ENCODE data around the gene ZNF652.
"Not testable (repeated sequence)": the region's sequence is repeated elsewhere in the genome, so short reads cannot be mapped to it uniquely, and the experiment has no call there.

ZNF652 gene

DNA sequence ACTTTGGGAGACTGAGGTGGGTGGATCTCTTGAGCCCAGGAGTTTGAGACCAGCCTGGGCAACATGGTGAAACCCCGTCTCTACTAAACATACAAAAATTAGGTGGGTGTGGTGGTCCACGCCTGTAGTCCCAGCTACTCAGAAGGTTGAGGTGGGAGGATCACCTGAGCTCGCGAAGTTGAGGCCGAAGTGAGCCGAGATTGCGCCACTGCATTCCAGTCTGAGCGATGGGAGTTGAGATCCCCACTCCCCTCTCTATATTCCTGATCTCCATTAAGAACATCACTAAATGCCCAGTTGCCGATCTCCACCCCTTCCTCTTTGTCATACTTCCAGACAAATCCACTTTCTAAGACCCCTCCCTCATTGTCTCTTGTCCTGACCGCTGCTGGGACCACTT is 24.3 kb upstream of the ZNF652 start:
- DNase-seq (ENCODE audit: low read depth) = no peak

DNA sequence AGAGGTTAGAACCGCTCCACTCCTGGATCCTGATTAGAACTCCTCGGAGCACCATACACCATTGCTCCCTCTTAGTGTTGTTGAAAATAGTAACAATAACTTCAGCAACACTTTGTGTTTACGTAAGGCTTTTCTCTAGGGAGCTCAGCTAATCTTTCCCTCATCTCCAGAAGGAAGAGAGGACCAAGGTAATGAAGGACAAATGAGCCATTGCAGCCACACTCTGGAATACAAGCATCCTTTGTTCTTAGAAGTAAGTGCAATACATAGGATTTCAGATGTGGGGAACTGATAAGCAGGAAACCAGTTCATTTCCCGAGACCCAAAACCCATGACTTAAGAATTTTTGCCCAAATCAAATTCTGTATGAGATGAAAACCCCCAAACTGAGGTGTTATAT is 22.9 kb upstream of the ZNF652 start:
- DNase-seq (ENCODE audit: low read depth) = no peak

DNA sequence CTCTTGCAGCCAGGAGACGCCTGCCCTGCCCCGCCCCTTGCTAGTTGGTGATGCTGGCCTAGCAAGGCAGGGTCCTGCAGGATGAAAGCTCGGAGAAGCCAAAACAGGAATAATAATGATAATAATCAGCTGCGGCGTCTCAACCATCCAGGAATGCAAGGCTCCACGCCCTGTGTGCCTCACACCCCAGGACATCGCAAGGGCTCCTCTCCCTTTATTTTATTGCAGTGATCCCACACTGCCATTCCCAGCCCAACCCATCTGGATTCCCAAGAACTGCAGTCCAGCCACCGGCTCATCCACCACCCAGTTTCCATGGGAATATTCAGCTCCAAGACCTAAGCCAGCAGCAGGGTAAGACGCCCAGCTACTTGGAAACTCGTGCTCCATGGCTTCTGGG is 21.0 kb upstream of the ZNF652 start:
- DNase-seq (ENCODE audit: low read depth) = no peak

DNA sequence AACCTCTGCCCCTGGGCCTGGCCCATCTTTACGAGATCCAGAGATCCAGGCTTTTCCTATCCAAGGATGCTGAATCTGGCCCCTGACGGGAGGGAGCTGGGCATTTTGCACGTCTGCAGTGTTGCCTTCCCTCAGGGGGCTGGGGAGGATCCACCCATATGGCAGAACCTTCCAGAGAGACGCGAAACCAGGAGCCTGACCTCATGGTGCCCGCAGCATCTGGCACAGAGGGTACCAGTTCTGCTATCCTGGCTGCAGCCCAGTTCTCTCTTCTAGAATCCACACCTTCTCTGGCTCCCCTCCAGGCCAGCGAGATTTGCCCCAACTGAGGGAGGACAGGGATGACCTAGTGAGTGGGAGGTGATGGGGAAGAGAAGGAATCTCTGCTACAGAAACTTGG is 20.5 kb upstream of the ZNF652 start:
- DNase-seq (ENCODE audit: low read depth) = no peak

DNA sequence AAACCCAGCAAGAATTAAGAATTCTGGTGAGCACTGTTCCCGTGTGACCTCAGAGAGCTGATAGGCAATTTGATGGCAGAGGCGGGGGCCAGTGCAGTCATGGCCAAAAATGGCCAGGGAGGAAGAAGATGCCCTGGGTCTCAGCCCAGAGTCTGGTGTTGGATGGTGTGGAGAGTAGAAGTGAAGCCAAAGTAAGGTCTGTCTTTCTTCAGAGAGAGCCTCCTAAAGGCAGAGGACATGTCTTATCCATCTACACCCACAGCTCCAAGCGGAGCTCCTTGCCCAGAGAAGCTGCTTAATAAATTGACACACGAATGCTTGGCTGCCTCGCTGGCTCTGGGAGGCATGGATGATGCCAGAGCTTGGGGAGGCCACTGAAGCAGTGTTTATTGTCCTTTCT is 19.7 kb upstream of the ZNF652 start:
- DNase-seq (ENCODE audit: low read depth) = no peak

DNA sequence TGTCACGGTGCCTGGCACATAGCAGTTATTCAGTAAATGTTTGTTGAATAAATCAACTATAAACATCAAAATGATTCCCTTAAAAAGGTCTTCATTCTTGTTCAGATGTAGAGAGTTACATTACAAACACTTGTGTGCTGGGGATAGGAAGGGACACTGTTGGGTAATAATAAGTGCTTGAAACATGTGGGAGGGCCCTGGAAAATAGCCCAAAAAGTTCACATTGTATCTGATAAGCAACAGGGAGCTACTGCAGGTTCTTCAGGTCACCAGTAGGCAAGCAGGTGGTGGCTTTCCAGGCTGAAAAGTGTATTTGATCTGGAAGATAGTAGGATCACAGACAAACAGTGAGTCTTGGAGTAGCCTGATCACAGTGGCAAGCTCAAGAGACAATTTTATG is 19.0 kb upstream of the ZNF652 start:
- DNase-seq (ENCODE audit: low read depth) = no peak

DNA sequence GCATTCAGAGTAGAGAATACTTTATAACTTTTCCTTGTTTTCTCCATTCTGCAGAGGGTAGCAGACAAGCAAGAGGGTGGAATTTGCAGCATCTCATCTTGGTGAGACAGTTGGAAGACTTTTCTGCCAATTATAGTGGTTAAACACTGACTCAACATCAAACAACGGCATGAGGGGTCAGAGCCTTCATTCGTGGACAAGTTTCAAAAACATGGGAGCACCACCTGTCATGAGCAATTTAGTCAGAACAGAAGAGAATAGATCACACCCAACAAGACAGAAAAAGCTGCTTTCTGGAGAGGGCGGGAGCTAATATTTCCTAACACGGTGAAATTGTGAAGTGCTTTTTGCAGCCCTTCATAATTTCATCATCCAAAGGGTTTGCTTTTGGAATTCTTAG is 17.9 kb upstream of the ZNF652 start:
- DNase-seq (ENCODE audit: low read depth) = no peak

DNA sequence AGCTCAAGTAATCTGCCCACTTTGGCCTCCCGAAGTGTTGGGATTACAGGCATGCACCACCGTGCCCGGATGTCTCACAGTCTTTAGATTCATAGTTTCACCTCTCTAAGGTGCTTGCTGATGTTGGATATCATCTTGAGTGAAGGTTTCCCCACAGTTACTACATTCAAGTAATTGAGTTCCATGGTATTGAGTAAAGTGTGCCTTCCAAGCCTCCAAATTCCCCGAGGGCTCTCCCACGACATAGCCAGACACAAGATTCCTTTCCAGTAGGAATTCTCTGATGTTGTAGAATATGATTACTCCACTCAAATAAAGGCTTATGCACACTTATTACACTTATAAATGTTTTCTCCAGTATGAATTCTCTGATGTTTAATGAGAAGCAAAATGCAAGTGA is 16.3 kb upstream of the ZNF652 start:
- no peak for DNase-seq (ENCODE audit: low read depth)

DNA sequence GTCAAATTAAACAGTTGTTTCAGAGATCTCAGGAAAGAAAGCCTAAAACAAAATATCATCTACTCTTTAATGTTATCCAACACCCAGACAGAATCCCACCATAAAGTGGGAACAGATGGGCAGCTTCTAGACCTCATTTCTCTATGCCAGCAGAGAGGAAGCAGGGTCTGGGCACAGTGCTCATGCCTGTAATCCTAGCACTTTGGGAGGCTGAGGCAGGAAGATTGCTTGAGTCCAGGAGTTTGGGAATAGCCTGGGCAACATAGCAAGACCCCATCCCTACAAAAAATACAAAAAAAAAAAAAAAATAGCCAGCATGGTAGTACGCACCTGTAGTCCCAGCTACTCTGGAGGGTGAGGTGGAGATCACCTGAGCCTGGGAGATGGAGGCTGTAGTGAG is 13.5 kb upstream of the ZNF652 start:
- DNase-seq (ENCODE audit: low read depth) = no peak

DNA sequence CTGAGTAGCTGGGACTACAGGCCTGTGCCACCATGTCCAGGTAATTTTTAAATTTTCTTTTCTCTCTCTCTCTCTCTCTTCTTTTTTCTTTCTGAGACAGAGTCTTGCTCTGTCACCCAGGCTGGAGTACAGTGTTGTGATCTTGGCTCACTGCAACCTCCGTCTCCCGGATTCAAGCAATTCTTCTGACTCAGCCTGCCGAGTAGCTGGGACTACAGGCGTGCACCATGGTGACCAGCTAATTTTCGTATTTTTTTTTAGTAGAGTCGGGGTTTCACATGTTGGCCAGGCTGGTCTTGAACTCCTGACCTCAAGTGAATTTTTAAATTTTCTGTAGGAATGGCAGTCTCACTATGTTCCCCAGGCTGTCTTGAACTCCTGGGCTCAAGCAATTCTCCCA is 11.1 kb upstream of the ZNF652 start:
- no peak for DNase-seq (ENCODE audit: low read depth)

DNA sequence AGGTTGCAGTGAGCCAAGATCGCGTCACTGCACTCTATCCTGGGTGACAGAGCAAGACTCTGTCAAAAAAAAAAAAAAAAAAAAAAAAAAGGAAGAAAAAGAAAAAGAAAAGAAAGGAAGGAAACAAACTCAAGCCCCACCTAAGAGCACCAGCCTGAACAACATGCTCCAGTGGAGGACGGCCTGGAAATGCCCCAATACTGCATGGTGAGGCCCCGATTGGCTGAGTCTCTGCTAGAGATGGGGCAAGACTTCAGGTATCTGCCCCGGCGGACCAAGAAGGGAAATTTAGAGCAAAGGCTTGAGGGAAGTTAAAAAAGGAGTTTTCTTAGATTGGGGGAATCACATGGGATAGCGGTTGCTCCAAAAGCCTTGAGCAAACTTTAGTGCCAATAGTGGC is 10.4 kb upstream of the ZNF652 start:
- no peak for DNase-seq (ENCODE audit: low read depth)

DNA sequence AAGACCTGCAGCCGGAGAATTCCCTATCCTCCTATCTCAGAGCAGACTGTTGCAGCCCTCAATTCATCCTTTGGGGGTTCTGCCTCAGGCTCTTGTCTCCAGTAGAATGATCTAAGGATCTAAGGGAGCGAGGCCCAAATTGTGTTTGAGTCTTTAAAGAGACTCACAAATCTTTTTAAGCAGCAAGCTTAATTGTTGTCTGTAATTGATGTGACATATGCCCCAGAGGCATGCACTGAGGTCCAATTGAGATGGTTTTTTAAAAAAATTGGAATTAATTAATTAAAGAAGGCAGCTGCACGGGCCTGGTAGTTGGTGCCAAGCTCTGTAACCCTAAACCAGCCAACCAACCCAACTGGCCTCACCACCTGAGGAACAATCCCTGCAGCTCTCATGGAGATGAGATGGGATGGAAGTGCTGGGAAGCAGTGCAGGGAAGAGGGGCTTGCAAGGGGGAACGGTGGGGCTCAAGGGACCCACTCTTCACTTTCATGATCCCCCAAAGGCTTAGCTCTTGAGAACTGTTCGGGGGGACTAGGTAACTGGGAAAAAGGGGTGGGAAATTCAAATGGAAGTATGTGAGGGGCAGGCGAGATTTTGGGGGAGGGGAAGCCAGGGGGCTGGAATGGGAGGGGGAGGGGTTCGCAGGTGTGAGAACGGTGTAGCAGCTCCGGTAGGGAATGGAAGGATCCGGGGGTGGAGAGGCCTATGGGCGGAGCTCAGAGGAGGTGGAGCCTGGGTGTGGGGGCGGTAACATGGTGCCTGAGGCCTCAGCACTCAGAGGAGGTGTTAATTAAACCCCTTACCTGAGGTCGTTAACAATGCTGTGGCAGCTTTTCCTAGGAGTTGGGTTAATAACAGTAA is 9.2 kb upstream of the ZNF652 start:
- DNase-seq (ENCODE audit: low read depth) = no peak

DNA sequence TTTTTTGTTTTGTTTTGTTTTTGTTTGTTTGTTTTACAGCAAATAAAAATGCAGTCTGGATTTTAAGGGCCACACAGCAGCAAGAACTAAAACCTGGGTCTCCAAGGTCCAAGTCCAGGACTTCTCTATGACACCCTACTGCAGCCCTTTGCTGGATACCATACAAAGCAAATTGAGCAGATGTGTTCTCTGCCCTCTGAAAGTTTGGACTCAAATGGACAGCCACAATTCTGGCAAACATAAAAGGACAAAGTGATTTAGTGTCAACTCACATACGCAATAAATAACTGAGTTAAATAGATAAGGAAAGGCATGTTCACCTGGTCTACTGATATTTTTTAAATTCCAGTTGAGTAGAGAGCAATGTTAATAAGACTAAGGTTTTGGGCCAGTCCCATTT is 7.7 kb upstream of the ZNF652 start:
- DNase-seq (ENCODE audit: low read depth) = no peak

DNA sequence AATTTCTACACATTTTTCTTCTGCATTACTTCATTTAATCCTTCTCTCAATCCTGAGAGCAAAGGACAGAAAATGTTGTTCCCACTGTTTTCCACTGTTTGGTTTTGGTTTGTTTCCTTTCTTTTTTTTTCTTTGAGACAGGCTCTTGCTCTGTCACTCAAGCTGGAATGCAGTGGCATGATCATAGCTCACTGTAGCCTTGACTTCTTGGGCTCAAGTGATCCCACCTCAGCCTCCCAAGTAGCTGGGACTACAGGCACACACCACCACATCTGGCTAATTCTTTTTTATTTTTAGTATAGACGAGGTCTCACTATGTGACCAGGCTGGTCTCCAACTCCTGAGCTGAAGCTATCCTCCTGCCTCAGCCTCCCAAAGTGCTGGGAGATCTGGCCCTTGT is 7.0 kb upstream of the ZNF652 start:
- no peak for DNase-seq (ENCODE audit: low read depth)

DNA sequence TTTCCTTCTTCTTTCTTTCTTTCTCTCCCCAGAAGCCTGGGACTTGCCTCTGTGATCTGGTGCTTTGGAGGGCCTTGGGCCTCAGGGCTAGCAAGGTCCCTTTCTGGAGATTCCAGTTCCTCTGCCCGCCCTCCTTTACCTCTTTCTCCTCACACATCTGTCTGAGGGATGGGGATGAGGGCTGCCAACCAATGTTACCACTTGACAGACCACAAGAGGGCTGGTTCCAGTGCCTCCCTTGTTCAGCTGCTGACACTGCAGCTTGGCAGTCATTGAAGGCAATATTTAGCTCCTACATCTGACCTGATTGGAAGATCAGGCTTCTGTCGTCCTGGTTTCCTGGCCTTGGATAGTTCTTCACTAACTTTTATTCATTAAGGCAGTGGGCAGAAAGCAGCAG is 3.6 kb upstream of the ZNF652 start:
- no peak for DNase-seq (ENCODE audit: low read depth)

DNA sequence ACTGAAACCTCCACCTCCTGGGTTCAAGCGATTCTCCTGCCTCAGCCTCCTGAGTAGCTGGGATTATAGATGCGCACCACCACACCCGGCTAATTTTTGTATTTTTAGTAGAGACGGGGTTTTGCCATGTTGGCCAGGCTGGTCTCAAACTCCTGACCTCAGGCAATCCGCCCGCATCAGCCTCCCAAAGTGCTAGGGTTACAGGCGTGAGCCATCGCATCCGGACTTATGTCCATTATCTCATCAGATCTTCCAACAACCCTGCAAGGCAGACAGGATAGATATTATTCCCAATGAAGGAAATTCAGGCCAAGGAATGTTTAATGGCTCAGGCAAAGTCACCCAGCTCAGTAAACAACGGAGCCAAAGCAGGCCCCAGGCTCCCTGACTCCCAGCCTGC is 3.1 kb upstream of the ZNF652 start:
- DNase-seq (ENCODE audit: low read depth) = not testable (repeated sequence)

DNA sequence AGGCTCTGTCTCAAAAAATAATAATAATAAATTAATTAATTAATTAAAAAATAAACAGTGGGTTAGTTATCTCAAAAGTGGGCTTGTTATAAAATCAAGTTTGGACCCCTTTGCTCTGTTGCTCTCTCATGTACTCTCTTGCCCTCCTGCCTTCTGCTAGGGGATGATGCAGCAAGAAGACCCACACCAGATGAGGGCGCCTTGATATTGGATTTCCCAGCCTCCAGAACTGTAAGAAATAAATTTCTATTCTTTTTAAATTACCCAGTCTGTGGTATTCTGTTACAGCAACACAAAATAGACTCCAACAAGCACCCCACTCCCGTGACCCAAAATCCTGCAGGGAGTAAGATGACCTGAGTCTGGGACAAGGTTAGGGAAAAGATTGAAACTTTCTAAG is 2.1 kb upstream of the ZNF652 start:
- no peak for DNase-seq (ENCODE audit: low read depth)

DNA sequence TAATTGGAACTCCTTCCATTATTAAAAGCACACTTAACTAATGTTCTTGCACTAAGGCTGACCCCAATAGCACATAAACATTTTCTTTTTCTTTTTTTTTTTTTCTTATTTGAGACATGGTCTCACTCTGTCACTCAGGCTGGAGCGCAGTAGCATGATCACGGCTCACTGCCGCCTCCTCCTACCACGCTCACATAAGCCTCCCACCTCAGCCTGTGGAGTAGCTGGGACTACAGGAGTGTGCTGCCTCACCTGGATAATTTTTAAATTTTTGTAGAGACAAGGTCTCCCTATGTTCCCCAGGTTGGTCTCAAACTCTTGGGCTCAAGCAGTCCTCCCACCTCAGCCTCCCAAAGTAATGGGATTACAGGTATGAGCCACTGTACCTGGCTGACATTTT is 1.2 kb upstream of the ZNF652 start:
- DNase-seq (ENCODE audit: low read depth) = no peak

DNA sequence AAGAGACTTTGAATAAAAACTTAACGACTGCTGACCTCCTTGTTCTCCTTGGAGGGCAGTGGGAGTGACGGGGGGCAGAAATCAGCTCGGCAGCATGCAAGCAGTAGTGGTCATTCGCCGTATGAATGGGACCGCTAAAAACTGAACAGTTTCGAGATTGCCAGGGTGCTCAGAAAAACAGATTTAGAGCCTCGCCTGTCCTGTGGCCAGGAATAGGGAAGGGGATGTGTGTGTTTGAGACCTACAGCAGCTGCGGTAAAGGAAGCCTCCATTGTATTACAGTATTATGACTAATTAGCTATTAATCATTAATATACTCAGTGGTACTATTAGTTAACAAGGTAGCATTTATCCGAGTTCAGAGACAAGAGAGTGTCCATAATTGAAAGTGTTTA is 670 bp upstream of the ZNF652 start:
- DNase-seq (ENCODE audit: low read depth) = no peak

DNA sequence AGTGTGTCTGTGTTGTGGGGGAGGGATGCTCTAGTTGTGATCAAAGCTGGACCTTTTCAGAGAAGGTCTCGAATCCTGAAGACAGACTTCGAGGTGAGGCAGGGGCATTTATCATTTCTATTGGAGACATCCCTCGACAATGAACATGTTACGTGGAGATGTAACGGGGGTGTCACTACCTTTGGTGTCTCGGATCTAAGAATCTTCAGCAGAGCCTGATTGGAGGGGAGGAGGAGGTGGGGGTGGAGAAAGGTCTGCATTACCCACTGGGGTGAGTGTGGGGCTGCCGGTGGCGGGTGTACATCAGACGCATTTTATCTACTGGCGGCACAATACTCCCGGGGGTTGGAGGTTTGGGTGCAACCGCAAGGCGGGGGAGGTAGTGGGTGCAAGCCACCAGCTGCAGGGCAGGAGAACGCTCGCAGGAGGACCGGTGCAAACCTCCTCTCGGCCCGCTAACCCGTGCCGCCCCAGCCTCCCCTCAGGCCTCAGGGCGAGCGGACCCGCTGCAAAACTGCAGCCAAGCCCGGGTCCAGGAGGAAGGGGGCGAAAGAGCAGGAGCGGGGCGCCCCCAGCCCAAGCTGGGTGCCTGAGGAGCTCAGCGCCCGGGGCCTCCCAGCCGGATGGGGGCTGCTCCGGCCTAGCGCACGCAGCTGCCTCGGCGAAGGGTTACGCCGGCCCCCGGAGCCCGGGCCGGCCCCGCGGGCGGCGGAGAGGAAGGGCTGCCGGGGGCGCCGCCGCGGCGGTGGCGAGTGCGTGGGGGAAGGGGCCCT is 735 bp downstream of the ZNF652 start:
- peak; percentile 47 for DNase-seq (ENCODE audit: low read depth)

DNA sequence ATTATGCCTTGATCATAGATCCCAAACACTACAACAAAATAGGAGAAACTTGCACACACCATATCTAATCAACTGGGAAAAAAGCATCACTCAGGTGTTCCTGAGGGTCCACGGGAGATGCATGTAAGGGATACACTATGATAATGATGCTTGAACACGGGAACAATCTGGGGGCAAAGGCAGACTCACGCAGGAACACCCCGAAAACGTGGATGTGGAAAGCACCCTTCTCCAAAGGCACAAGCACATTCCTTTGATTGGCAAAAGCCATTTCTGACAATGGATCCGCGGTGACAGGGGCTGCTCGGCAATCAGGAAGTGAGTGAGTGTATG is 1.3 kb downstream of the ZNF652 start:
- DNase-seq (ENCODE audit: low read depth) = no peak

DNA sequence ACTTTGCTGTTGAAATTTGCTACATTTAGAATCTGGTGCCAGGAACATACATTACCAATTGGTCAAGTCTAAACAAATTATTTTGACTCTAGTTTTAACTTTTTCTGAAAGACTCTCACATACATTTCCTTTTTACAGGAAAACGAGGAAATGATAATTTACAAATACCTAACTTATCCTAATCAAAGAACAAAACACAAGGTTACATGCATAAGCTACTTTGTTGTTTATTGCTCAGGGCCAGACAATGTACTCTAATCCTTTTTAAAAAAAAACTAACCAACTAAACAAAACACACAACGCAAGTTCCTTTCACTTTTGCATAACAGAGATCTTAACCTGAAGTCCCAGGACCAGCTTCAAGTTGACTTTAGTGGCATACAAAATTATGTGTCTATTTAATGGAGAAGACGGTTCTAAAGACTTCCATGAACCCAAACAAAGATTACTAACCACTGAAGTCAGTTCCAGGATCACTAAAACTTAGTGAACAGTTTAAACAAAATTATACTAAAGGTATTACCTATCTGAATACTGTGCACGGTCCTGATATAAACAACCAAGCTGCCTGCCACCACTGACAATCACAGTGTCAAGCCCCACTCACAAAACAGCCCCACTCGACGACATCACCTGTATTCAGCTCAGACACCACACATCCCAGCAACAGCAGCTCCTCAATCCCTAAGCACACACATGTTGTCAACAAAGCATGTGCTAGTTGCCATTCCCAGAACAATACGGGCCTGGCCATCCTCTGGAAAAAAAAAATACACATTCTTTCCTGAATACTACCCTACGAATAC is 1.9 kb downstream of the ZNF652 start:
- DNase-seq (ENCODE audit: low read depth) = no peak

DNA sequence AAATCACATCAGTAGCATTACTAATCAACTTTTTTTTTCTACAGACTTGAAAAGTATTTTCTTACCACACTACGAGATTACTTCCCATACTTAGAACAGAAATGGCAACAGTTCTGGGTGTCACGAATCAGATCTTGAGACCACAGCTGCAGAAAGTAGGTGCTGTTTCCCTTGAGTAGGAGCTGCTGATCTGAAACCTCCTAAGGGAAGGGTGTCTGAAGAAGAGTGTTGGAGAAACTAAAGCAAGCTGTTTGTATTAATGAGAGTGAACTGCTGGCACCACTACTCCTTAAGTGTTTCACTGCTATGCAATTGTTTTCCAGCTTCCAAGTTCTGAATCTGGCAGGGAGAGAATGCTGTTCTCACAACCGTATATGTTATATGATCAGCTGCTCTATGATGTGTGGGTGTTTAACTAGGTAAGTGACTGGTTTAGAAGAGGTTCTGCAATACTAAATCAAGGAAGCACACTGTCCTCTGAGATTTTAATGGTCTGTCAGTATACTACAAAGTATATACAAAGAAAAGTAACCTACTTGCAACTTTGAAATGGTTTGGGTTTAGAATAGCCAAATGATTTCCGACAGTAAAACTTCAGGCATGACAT is 3.3 kb downstream of the ZNF652 start:
- no peak for DNase-seq (ENCODE audit: low read depth)
